Caco-2 (cell line): ENCODE data around the gene CAMKK1. TPM values are rescaled to one million over a fixed set of nuclear protein-coding genes. Genes with fewer than 3 reads are reported as not detected.

ENCODE experiments used
- BruUV-seq: library from RNA; stranded (reverse); fragments of 400-500 nt; replicated peaks from 2 replicates; lab custom pipeline; 2021; lab: Mats Ljungman, UMichigan
- CTCF ChIA-PET: fragments of 300-600 bp; sonication (Branson Sonifier 250); formaldehyde crosslinking; loops from one replicate; lab custom pipeline; 2022; ENCODE audit warnings: antibody characterized with exemption; lab: Charles Lee
- POLR2A ChIA-PET: fragments of 300-600 bp; sonication (Branson Sonifier 250); formaldehyde crosslinking; loops from one replicate; lab custom pipeline; 2022; ENCODE audit warnings: antibody characterized with exemption; lab: Charles Lee
- DNase-seq, 2 experiments: peaks; one replicate each; pipeline versions ENCODE4 v3.0.0 to v3.0.0-alpha.2; 2020 to 2022
- H3K27me3 ChIP-seq: replicated peaks from 2 replicates; pipeline ENCODE4 v1.6.0; 2011; ENCODE audit warnings: low read length; ENCODE audit not compliant: control insufficient read depth, insufficient read depth
- H3K36me3 ChIP-seq: 2 replicates; pipeline ENCODE4 v1.5.1; 2011; ENCODE audit warnings: low read length; ENCODE audit not compliant: control insufficient read depth, insufficient read depth
- H3K4me1 ChIP-seq: fragments of 250-450 bp; sonication (Bioruptor Pico); 2 replicates; pipeline ENCODE4 v1.5.1; 2020; ENCODE audit warnings: mild to moderate bottlenecking
- H3K4me3 ChIP-seq: 2 replicates; pipeline ENCODE4 v1.5.1; 2011; ENCODE audit warnings: low read depth, mild to moderate bottlenecking, control low read depth, low read length
- H3K9me3 ChIP-seq: fragments of 250-450 bp; sonication (Bioruptor Pico); 2 replicates; pipeline ENCODE4 v1.5.1; 2020; ENCODE audit warnings: mild to moderate bottlenecking, moderate library complexity
- H3K27ac Mint-ChIP-seq: one replicate; pipeline ENCODE4 v1.8.0; 2022; ENCODE audit warnings: mixed read lengths; ENCODE audit not compliant: unreplicated experiment
- H3K27me3 Mint-ChIP-seq: one replicate; pipeline ENCODE4 v1.8.0; 2022; ENCODE audit warnings: mixed read lengths; ENCODE audit not compliant: insufficient read depth, unreplicated experiment
- H3K36me3 Mint-ChIP-seq: one replicate; pipeline ENCODE4 v1.8.0; 2022; ENCODE audit warnings: mild to moderate bottlenecking, mixed read lengths; ENCODE audit not compliant: insufficient read depth, unreplicated experiment
- H3K4me1 Mint-ChIP-seq: one replicate; pipeline ENCODE4 v1.8.0; 2022; ENCODE audit warnings: low read depth, mixed read lengths; ENCODE audit not compliant: unreplicated experiment
- H3K4me3 Mint-ChIP-seq: one replicate; pipeline ENCODE4 v1.8.0; 2022; ENCODE audit warnings: mild to moderate bottlenecking, moderate library complexity, mixed read lengths; ENCODE audit not compliant: unreplicated experiment
- H3K9me3 Mint-ChIP-seq: one replicate; pipeline ENCODE4 v1.8.0; 2022; ENCODE audit warnings: mixed read lengths; ENCODE audit not compliant: unreplicated experiment
- CTCF ChIP-seq, 2 experiments: fragments of 200-600 bp in 1 of 2; IDR thresholded peaks; 1 replicate in 1 of 2; 2 replicates in 1 of 2; pipeline versions ENCODE4 v1.5.1 to v1.8.0; 2011 to 2022; ENCODE audit warnings: antibody characterized with exemption in 1 of 2, control low read depth in 1 of 2, inconsistent platforms in 1 of 2, low read depth in 1 of 2, low read length in 1 of 2, mild to moderate bottlenecking in 1 of 2, moderate library complexity in 1 of 2; ENCODE audit not compliant: insufficient read depth in 1 of 2, severe bottlenecking in 1 of 2, unreplicated experiment in 1 of 2
- intact Hi-C: fragments of 100-400 bp; cut with micrococcal nuclease; formaldehyde crosslinking; loops from one replicate; pipeline ENCODE4 v1.10.0; 2022; ENCODE audit not compliant: unreplicated experiment
- total RNA-seq: library from RNA; stranded (reverse); gene quantifications from 2 replicates; pipeline ENCODE4 v1.2.3, GENCODE V29; 2022

Gene CAMKK1
- total RNA-seq, 1 experiment from 2014 or later: 1.9 TPM

DNA sequence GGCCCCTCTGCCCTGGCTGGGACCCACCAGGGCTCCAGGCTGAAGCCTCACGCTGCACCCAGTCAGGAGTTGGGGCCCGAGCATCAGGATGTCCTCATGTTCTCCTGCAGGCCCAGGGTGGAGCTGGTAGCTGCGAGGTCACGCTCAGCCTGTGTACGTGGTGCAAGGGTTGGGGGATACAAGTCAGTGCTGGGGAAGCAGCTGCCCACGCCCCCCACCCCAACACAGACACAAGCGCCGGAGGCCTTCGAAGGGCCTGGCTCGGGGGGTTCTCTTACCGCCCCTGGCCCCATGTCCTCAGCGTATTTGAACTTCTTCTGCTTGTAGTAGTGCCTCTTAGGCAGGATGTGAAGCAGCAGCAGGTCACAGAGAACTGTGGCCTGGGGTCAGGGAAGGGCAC lies 4.9 kb upstream of the CAMKK1 start:
- Mint-ChIP-seq H3K4me1 (peaks cover 9% of the 10 kb centered on the region), H3K4me3 (no peak overlapping the region), H3K9me3 (no peaks in the 10 kb centered on the region), H3K36me3 (no peaks in the 10 kb centered on the region), H3K27ac (no peak overlapping the region), H3K27me3 (no peaks in the 10 kb centered on the region)
- H3K27me3 ChIP-seq: no peaks in the 10 kb centered on the region
- DNase-seq: no peak
- no TSS peak for BruUV-seq
- H3K4me3 ChIP-seq: no peak overlapping the region
- H3K9me3 ChIP-seq: no peaks in the 10 kb centered on the region
- H3K36me3 ChIP-seq: no peaks in the 10 kb centered on the region
- peaks cover 7% of the 10 kb centered on the region; the same call in 1 of the 2 replicates for H3K4me1 ChIP-seq
- ChIA-PET CTCF (interaction anchor here (0.6 kb wide), 1 partner anchor 554 kb away, joined by 3 read pairs; no protein-coding TSS in a partner anchor), POLR2A (no interaction called here)
- no peak for TF ChIP-seq CTCF (IDR thresholded peaks at IDR 0.05; ENCODE audit: insufficient read depth in 1 of 2, low read depth in 1 of 2, low read length in 1 of 2, severe bottlenecking in 1 of 2, unreplicated experiment in 1 of 2)
- intact Hi-C loops: no loop called here

- no peak for DNase-seq
- H3K36me3 ChIP-seq: no peaks in the 10 kb centered on the region
- intact Hi-C loops: no loop called here
- ChIA-PET POLR2A (no interaction called here), CTCF (no interaction called here)
- H3K27me3 ChIP-seq: no peaks in the 10 kb centered on the region
- Mint-ChIP-seq H3K4me1 (peaks cover 9% of the 10 kb centered on the region), H3K36me3 (peaks cover 2% of the 10 kb centered on the region), H3K27ac (no peak overlapping the region), H3K4me3 (no peak overlapping the region), H3K9me3 (no peaks in the 10 kb centered on the region), H3K27me3 (no peaks in the 10 kb centered on the region)
- no TSS peak for BruUV-seq
- peaks cover 7% of the 10 kb centered on the region; the same call in 1 of the 2 replicates for H3K4me1 ChIP-seq
- no peak overlapping the region for H3K4me3 ChIP-seq
- no peak for TF ChIP-seq CTCF (IDR thresholded peaks at IDR 0.05; ENCODE audit: insufficient read depth in 1 of 2, low read depth in 1 of 2, low read length in 1 of 2, severe bottlenecking in 1 of 2, unreplicated experiment in 1 of 2)
- H3K9me3 ChIP-seq: no peaks in the 10 kb centered on the region
These were observed 4.0 kb upstream of the CAMKK1 start for GRCh38 chr17:3896968-3897235.

- Mint-ChIP-seq H3K36me3 (peaks cover 7% of the 10 kb centered on the region), H3K9me3 (no peaks in the 10 kb centered on the region), H3K4me3 (no peak overlapping the region), H3K27ac (no peak overlapping the region), H3K27me3 (no peaks in the 10 kb centered on the region), H3K4me1 (peaks cover 9% of the 10 kb centered on the region)
- Histone ChIP-seq H3K4me3 (no peak overlapping the region), H3K36me3 (no peaks in the 10 kb centered on the region), H3K9me3 (no peaks in the 10 kb centered on the region), H3K4me1 (peaks cover 7% of the 10 kb centered on the region; the same call in 1 of the 2 replicates), H3K27me3 (no peaks in the 10 kb centered on the region)
- intact Hi-C loops: no loop called here
- no peak for TF ChIP-seq CTCF (IDR thresholded peaks at IDR 0.05; ENCODE audit: insufficient read depth in 1 of 2, low read depth in 1 of 2, low read length in 1 of 2, severe bottlenecking in 1 of 2, unreplicated experiment in 1 of 2)
- BruUV-seq: no TSS peak
- POLR2A ChIA-PET: no interaction called here
- CTCF ChIA-PET: no interaction called here
- DNase-seq: no peak
These were observed 3.5 kb upstream of the CAMKK1 start for GRCh38 chr17:3896108-3896967.
